GM18951 (cell line): Measurements from ENCODE around the gene SPTBN4.

Source experiments
- POLR2A ChIP-seq: IDR thresholded peaks from 4 replicates; pipeline ENCODE4 v1.6.1; 2011; ENCODE audit warnings: mild to moderate bottlenecking; ENCODE audit not compliant: insufficient read length, insufficient read depth; ENCODE audit errors: extremely low read depth
- in situ Hi-C: fragments of 300-500 bp; cut with MboI; formaldehyde crosslinking; loops from one replicate; pipeline ENCODE4 v1.12.0; 2022; ENCODE audit warnings: low sequenced_read_pairs, mixed read lengths, inconsistent platforms; ENCODE audit not compliant: unreplicated experiment

Gene SPTBN4

DNA sequence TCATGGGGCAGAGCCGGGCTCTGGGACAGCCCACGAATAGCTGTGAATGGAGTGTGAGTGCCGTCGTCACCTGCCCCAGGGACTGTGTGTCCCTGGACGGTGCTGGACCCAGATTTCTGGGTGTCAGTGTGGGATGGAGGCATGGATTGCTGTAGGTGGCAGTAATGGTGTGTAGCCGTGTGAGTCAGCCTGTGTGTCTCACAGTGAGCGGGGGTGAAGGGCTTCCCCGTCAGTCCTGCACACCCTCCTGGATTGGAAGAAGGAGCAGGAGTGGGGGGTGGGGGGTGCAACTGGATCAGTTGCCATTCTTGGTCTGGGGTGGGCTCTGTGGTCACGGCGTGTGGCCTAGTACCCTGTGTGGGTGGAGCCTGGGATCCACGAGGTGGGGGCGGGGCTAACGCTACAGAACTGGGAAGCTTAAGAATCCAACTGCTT, 127.9 kb downstream of the SPTBN4 start:
- no peak for TF ChIP-seq POLR2A
- in situ Hi-C loops: no loop called here

GRCh38 chr19:40596608-40597328, 130.0 kb downstream of the SPTBN4 start:
- in situ Hi-C loops: no loop called here
- TF ChIP-seq POLR2A: no peak

DNA sequence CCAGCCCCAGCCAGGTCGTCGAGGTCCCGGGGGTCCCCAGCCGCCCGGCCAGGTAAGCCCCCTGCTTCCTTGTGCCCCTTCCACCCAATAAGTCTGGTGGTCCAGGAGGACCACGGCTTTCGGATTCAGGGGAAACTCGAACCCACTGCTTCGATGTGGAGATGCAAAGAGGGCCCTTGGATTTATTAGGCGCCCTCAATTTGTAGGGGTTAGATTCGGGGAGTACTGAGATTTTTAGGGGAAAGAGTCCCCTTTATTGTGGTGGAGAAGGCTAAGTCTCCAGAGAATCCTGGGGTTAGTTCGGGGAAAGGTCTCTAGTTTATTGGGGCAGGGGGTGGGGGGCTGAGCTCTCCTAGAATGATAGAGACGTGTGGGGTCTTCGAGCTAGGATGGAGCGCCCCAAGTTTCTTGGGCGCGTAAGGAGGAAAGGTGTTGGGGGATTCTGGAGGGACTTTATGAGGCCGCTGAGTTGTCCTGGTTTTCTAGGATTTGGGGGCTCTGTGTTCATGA, 130.6 kb downstream of the SPTBN4 start:
- in situ Hi-C loops: no loop called here
- TF ChIP-seq POLR2A: no peak

DNA sequence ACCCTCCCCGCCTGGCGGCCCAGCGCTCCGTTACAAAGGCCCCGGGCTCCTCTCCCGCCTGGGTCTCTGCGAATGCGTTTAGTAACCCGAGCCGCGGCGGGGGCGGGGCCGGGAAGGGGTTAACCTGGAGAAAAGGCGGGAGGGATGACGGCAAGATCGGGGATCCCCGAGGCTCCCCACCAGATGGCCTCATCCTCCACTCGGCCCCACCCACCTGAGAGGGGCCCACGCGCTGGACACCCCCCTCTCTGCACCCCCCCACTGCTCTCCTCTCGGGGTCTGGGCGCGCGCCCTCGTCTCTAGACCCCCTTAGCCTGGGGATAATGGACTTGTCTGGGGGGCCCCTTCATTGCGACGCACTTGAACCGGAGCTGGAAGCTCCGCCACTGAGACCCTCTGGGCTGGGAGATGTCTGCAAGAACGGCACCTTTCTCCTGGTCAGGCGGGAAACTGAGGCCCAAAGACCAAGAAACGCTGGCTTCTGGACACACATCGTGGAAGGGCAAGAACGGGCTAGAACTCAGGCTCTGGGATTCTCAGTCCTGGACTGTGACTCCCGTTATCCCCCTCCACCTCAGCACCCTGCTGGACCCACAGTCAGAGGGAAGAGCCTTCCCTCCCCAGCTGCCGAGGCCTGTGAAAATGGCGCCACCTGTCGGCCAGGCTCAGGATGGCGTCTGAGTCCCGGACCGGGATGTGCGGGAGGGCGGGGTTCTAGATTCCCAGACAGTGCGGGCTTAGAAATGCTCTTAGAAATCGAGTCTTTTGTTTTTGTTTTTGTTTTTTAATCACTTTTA, 131.5 kb downstream of the SPTBN4 start:
- in situ Hi-C loops: no loop called here
- no peak for TF ChIP-seq POLR2A

GRCh38 chr19:40598918-40599307, 132.1 kb downstream of the SPTBN4 start:
- in situ Hi-C loops: no loop called here
- TF ChIP-seq POLR2A: no peak

- in situ Hi-C loops: no loop called here
- no peak for TF ChIP-seq POLR2A
Measured at GRCh38 chr19:40599331-40599901, 132.6 kb downstream of the SPTBN4 start.

DNA sequence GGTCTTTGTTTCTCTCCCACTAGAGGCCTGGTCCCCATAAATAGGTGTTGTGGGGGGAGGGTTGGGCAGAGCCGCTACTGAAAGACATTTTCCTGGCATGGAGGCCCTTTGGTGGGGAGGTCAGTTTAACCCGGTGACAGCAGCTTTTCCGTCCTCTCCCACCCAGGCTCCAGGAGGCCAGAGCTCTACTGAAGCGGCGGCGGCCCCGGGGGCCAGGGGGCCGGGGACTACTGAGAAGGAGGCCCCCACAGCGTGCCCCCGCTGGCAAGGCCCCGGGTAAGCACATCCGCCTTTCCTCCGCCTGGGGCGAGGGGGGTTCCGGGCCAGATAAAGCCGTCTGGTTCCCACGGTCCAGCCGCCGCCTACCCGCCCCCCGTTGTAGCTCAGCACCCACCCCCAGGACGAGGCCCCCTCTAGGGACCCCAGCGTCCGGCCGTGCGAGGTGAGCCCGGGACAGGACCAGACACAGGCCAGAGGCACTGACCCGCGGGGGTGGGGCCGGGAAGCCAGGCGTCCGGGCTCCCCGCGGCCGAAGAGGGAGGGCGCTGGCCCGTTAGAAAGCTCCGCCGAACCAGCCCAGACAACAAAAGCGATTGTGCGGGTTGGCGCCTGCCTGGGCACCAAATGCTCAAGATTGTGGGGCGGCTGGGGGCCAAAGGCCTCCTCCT, 133.2 kb downstream of the SPTBN4 start:
- TF ChIP-seq POLR2A: no peak
- in situ Hi-C loops: no loop called here

- in situ Hi-C loops: no loop called here
- TF ChIP-seq POLR2A: no peak
Measured at GRCh38 chr19:40600570-40601133, 133.9 kb downstream of the SPTBN4 start.

GRCh38 chr19:40601134-40601974, 134.6 kb downstream of the SPTBN4 start, which contains the start of gene LTBP4:
Gene LTBP4 (plus strand): TSS chr19:40601369. CDS start chr19:40601388, 19 bp downstream.
- in situ Hi-C loops: no loop called here
- peak; percentile 28 for TF ChIP-seq POLR2A

- in situ Hi-C loops: no loop called here
- no peak for TF ChIP-seq POLR2A
Measured at GRCh38 chr19:40603071-40603388, 136.2 kb downstream of the SPTBN4 start.

- in situ Hi-C loops: no loop called here
- TF ChIP-seq POLR2A: peak; percentile 34
Measured at GRCh38 chr19:40603389-40604170, 136.8 kb downstream of the SPTBN4 start.

DNA sequence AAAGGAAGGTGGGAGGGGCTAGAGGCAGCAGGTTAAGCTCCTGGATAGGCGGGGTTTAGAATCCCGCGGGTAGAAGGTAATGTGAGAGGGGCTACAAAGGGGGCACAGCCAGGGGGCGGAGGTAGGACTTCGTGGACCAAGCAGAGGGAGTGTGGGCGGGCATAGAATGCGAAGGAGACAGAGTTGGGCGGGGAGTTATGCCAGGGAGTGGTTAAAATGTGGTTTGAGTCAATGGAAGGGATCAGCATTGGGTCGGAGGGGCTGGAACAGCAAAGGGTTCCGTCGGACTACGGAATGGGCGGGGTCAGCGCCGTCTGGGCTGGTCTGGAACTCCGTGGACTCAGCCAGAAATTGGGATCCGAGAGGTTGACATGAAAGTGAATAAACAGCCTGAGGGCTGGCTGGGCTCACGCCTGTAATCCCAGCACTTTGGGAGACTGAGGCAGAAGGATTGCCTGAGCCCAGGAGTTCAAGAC, 137.4 kb downstream of the SPTBN4 start:
- no peak for TF ChIP-seq POLR2A
- in situ Hi-C loops: no loop called here
